Measurements from ENCODE around the gene PCMTD2. TPM values are rescaled to one million over a fixed set of nuclear protein-coding genes. Genes with fewer than 3 reads are reported as not detected.

The PCMTD2 gene
- total RNA-seq, 1 experiment from 2014 or later: 57.1 TPM

DNA sequence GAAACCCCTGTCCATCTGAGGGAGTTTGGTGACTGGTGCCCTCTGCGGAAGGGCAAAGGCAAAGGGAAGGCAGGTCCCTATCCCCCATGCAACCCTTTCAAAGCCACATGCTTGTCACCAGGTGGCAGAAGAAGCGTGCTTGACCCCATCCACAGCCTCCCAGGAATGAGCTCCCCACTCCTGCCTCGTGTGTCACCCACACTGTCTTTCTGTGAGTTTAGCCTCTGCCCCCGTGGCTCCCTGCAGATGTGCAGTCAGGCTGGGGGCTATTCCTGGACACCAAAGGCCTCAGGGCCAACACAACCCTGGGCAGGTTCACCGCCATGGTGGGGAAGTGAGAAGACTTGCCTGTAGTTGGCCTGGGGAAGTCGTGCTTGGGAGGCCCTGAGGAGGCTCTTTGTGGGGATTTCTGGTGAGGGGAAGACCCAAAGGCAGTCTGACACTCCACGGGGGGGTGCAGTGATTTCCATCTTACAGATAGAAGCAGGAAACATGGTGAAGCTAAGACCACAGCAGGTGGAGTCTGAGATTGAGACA is 16.6 kb upstream of the PCMTD2 start:
- DNase-seq (ENCODE audit: low read depth): no peak

GRCh38 chr20:64239449-64240242 is 15.9 kb upstream of the PCMTD2 start:
- DNase-seq (ENCODE audit: low read depth): no peak

- no peak for DNase-seq (ENCODE audit: low read depth)
Observed at GRCh38 chr20:64240243-64241015, 15.1 kb upstream of the PCMTD2 start.

- DNase-seq (ENCODE audit: low read depth): no peak
Observed at GRCh38 chr20:64241061-64241460, 14.5 kb upstream of the PCMTD2 start.

GRCh38 chr20:64242003-64242796 is 13.3 kb upstream of the PCMTD2 start:
- no peak for DNase-seq (ENCODE audit: low read depth)

GRCh38 chr20:64242797-64243475 is 12.6 kb upstream of the PCMTD2 start:
- DNase-seq (ENCODE audit: low read depth): no peak

DNA sequence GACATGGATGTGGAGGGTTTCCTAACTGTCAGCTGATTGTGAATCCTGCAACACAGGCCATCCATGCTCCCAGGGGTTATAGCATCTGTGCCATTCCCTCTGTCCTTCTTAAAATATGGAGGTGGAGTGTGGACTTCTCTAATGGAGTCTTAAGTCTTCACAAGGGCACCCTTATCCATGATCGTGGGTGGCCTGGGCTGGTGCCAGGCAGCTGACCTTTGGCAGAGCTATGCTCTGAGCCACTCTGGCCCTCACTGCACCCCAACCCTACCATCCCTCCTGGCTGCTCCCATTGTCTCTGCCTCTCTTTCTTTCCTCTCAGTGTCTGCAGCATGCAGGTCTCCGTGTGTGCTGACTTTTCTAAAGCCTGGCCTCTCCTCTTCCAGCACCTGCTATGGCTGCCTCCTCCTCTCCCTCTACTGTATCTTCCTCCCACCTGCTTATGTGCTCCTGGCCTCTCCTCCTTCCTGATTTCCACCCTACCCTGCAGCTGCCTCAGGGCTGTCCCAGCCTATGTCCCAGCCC is 11.2 kb upstream of the PCMTD2 start:
- DNase-seq (ENCODE audit: low read depth): no peak

DNA sequence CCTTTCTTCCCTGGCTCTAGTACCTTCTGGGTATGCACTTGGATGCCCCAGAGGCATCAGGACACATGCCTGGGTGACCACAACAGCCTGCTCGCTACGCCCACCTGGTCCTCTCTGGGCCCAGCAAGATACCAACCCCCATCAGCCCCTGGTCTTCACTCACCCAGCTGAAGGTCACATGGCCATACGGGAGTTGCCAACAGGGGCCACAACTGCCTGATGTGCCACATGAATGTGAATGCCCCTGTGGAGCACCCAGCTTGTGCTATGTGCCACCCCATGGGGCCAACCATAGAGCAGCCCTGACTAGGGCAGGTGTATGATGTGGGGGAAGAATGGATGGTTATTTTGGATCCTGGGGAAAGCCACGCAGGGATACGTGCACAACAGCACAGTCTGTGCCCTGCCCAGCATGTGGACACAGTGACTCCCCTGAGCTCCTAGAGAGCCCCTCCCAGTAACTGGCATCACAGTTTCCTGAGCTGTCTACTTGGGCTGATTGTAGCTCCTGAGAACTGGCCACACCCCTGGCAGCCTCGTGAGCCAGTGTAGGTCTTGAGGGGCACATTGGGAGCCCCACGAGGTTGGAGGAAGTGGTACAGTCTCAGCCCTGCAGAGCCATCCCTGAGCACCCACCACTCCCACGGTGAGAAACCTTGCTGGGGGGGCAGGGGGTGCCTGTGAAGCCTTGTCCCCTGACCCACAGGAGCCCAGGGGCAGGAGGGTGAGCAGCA is 10.5 kb upstream of the PCMTD2 start:
- no peak for DNase-seq (ENCODE audit: low read depth)

GRCh38 chr20:64245746-64246595 is 9.6 kb upstream of the PCMTD2 start:
- no peak for DNase-seq (ENCODE audit: low read depth)

GRCh38 chr20:64246616-64247306 is 8.8 kb upstream of the PCMTD2 start:
- DNase-seq (ENCODE audit: low read depth): no peak

DNA sequence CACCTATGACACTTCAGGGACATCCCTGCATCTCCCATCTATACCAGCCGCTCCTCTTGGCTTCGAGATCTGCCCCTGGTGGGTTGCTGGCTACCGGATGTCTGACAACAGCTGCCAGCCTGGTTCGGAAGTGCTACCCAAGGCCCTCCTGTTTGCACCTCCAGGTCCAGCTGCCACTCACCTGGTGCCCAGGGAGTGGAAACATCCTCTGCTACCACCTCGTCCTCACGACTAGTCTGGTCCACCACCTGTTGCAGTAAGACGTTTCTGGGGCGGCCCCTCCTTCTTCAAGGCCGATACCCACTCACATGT is 8.3 kb upstream of the PCMTD2 start:
- no peak for DNase-seq (ENCODE audit: low read depth)

DNA sequence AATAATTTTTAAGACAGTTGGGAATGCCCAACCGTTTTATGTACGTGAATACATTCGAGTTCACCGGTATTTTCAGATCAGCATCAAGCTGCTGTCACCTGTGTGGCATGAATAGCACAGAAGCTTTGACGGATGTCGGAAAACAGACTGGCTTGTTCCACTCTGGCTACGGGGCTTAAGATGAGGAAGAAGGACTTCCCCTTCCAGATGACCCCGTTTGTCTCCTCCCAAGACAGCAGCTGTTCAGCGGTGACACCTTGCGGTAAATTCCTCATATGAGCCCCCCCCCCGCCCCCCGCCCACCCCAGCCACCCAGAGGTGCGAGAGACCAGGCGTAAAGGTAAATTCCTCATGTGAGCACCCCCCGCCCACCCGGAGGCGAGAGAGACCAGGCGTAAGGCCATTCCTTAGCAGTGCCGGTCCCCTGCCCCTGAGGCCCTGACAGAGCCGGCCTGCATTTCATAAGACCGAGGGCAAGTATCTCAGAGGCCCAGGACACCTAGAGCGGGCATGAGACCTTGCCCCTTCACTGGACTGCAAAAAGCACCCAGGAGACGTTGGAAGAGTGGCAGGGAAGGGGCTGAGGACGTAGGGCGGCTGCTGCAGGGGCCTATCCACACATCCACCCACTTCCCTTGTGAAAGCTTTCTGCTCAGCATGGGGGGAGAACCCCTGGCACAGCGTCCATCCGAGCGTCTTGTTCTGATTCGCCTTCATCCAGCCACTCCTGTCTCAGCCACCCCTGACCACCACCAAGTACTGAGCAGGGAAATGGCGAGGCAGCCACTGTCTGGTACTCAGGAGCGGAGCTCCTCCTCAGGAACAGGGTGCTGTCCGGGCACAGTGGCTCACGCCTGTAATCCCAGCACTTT is 7.3 kb upstream of the PCMTD2 start:
- no peak for DNase-seq (ENCODE audit: low read depth)

GRCh38 chr20:64250027-64250426 is 5.5 kb upstream of the PCMTD2 start:
- no peak for DNase-seq (ENCODE audit: low read depth)

DNA sequence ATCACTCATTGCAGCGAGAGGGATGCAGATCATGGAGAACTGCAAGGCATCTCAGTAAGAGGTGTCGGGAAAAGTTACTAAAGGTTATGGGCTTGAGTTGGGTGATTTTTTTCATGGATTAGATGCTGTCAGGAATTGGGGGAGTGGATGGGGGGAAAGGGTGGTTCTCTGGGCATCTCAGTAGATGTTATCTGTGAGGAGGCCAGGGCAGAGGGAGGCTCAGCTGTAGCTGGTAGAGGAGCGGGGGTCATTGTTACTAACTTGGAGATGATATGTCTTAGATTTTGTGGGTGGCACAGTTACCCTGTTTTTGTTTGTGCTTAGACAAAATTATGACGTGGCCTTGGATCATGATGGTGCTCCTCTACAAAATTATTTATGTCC is 2.6 kb upstream of the PCMTD2 start:
- no peak for DNase-seq (ENCODE audit: low read depth)

DNA sequence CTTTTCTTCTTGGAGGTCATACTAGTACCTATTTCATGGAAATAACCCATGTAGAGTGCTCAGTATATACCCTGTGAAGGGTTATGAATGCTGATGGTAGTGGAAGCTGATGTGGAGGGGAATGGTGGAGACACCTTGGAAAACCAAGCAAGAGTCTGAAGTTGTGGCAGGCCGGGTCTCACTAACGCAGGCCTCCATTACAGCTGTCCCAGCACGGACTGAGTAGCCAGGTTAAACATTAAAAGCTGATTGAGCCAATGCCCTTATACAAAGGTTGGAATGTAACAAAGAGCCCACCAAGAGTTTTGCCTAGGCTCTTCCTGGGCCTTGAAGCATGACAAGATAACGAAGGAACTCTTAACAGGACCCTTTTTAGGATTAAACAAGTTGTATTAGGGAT is 2.1 kb upstream of the PCMTD2 start:
- no peak for DNase-seq (ENCODE audit: low read depth)

DNA sequence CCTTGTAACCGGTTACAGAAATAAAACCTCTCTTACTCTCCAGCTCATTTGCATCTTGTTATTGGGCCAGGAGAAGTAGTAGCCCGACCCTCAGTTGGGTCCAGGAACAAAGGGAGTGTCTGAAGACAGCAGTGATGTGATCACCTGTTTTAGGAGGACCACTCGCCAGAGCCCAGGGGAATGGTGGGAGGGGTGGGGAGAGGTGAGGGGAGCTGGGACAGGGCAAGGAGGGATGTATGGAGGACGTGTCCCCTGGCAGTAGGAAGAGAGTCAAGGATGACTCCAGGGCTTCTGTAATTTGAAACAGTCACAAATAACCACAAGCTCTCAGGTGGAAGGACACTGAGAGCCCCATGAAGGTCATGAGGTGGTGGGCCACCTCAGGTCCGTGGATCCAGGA is 1.4 kb upstream of the PCMTD2 start:
- no peak for DNase-seq (ENCODE audit: low read depth)

DNA sequence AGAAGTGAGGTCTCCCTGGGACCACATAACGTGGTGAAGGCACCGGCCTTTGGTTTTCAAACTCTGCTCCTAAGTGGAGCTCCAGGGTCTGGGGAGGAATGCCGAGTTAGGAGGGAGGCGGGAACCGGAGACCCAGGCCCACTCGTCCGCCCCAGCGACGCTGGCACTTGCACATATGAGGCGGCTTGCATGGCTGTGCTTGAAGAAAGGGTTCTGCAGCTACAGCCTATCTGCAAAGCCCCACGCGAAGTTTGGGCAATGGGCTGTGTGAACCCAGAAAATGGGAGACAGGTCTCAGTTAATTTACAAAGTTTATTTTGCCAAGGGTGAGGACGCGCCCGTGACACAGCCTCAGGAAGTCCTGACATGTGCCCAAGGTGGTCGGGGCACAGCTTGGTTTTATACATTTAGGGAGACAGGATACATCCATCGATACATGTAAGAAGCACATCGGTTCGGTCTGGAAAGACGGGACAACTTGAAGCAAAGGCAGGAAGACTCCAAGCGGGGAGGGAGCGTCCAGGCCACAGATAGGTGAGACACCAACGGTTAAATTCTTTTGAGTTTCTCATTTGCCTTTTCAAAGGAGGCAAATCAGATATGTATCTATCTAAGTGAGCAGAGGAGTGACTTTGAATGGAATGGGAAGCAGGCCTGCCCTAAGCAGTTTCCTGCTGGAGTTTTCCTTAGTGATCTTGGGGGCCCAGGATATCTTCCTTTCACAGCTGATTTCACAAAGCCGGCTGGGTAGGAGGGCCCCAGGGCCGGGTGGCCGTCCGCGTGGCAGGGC is 782 bp upstream of the PCMTD2 start:
- DNase-seq (ENCODE audit: low read depth): no peak

Measured in Daoy (cell line).